Measurements from ENCODE around the gene ARL8A.
"Not testable (repeated sequence)": the region's sequence is repeated elsewhere in the genome, so short reads cannot be mapped to it uniquely, and the experiment has no call there.

The ARL8A gene

GRCh38 chr1:202144402-202145067 is at the start of gene ARL8A:
ARL8A (minus strand) TSS chr1:202144737; CDS start chr1:202144572, 165 bp downstream.
- DNase-seq: peak; percentile 66 to 74
- TF ChIP-seq GATA1 (IDR thresholded peaks at IDR 0.05; ENCODE audit: low read depth, low read length): no peak
- TF ChIP-seq POLR2A (IDR thresholded peaks at IDR 0.05; ENCODE audit: low read length): peak; percentile 21

GRCh38 chr1:202194328-202194648 is 49.8 kb upstream of the ARL8A start:
- no peak for TF ChIP-seq GATA1 (IDR thresholded peaks at IDR 0.05; ENCODE audit: low read depth, low read length)
- TF ChIP-seq POLR2A (IDR thresholded peaks at IDR 0.05; ENCODE audit: low read length): no peak
- DNase-seq: no peak

- no peak for DNase-seq
- TF ChIP-seq GATA1 (IDR thresholded peaks at IDR 0.05; ENCODE audit: low read depth, low read length): no peak
- TF ChIP-seq POLR2A (IDR thresholded peaks at IDR 0.05; ENCODE audit: low read length): no peak
These were observed 49.2 kb upstream of the ARL8A start, which contains the start of gene LGR6 for GRCh38 chr1:202193614-202194327. LGR6 (plus strand) TSS chr1:202193799; CDS start chr1:202193990, 191 bp downstream.

GRCh38 chr1:202192770-202193613 is 48.5 kb upstream of the ARL8A start:
- peak; percentile 46 to 62 for DNase-seq
- no peak for TF ChIP-seq GATA1 (IDR thresholded peaks at IDR 0.05; ENCODE audit: low read depth, low read length)
- TF ChIP-seq POLR2A (IDR thresholded peaks at IDR 0.05; ENCODE audit: low read length): no peak

- DNase-seq: not testable (repeated sequence)
These were observed 46.9 kb upstream of the ARL8A start for GRCh38 chr1:202191391-202191790.

GRCh38 chr1:202189918-202190715 is 45.6 kb upstream of the ARL8A start:
- no peak for DNase-seq
- TF ChIP-seq GATA1 (IDR thresholded peaks at IDR 0.05; ENCODE audit: low read depth, low read length) (no peak), POLR2A (IDR thresholded peaks at IDR 0.05; ENCODE audit: low read length) (no peak)

GRCh38 chr1:202189001-202189790 is 44.7 kb upstream of the ARL8A start:
- DNase-seq: peak; percentile 62 to 82
- TF ChIP-seq POLR2A (IDR thresholded peaks at IDR 0.05; ENCODE audit: low read length): no peak
- no peak for TF ChIP-seq GATA1 (IDR thresholded peaks at IDR 0.05; ENCODE audit: low read depth, low read length)

GRCh38 chr1:202187697-202188407 is 43.3 kb upstream of the ARL8A start:
- DNase-seq: no peak
- TF ChIP-seq POLR2A (IDR thresholded peaks at IDR 0.05; ENCODE audit: low read length) (no peak), GATA1 (IDR thresholded peaks at IDR 0.05; ENCODE audit: low read depth, low read length) (no peak)

- no peak for DNase-seq
- no peak for TF ChIP-seq GATA1 (IDR thresholded peaks at IDR 0.05; ENCODE audit: low read depth, low read length)
- TF ChIP-seq POLR2A (IDR thresholded peaks at IDR 0.05; ENCODE audit: low read length): no peak
These were observed 42.6 kb upstream of the ARL8A start for GRCh38 chr1:202187041-202187671.

GRCh38 chr1:202186327-202186726 is 41.8 kb upstream of the ARL8A start:
- DNase-seq: no peak
- TF ChIP-seq GATA1 (IDR thresholded peaks at IDR 0.05; ENCODE audit: low read depth, low read length) (no peak), POLR2A (IDR thresholded peaks at IDR 0.05; ENCODE audit: low read length) (no peak)

GRCh38 chr1:202184750-202185460 is 40.4 kb upstream of the ARL8A start:
- TF ChIP-seq POLR2A (IDR thresholded peaks at IDR 0.05; ENCODE audit: low read length) (no peak), GATA1 (IDR thresholded peaks at IDR 0.05; ENCODE audit: low read depth, low read length) (no peak)
- DNase-seq: peak; percentile 69 to 79

All from erythroblast (primary cell).